Panc1 (cell line): ENCODE results near the gene PRSS21.

Experiments
- CTCF ChIP-seq: fragments of 450-650 bp; IDR thresholded peaks from 2 replicates; pipeline ENCODE4 v1.5.1; 2017; ENCODE audit warnings: mild to moderate bottlenecking
- POLR2AphosphoS5 ChIP-seq: IDR thresholded peaks from 2 replicates; pipeline ENCODE4 v1.6.1; 2012; ENCODE audit warnings: mild to moderate bottlenecking, low read depth, low read length, moderate library complexity
- SIN3A ChIP-seq: IDR thresholded peaks from 2 replicates; pipeline ENCODE4 v1.6.1; 2012; ENCODE audit warnings: low read depth, mild to moderate bottlenecking, low read length, moderate library complexity, borderline replicate concordance; ENCODE audit not compliant: insufficient read depth
- TCF7L2 ChIP-seq: IDR thresholded peaks from 2 replicates; pipeline ENCODE4 v1.6.1; 2011; ENCODE audit warnings: mild to moderate bottlenecking, low read depth, low read length, inconsistent platforms
- TF ChIP-seq, protein P1 (sequence below), 2 experiments: IDR thresholded peaks; 2 replicates each; pipeline ENCODE4 v1.6.1; 2011 to 2012; ENCODE audit warnings: low read depth in 2 of 2, control low read depth in 1 of 2, low read length in 1 of 2, mild to moderate bottlenecking in 1 of 2, moderate library complexity in 1 of 2; ENCODE audit not compliant: insufficient read depth in 1 of 2

DNA sequence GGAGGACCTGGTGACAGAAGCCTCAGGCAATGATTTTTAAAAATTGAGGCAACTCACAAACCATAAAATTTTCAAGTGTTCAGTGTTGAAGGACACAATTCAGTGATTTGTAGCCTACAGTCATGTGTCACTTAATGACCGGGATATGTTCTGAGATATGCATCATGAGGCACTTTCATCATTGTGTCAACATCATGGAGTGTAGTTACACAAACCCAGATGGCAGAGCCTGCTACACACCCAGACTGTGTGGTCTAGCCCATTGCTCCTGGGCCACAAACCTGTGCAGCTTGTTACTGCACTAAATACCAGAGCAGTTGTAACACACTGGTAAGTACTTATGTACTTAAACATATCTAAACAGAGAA is 17.2 kb upstream of the PRSS21 start:
- no peak for TF ChIP-seq CTCF
- no peak for TF ChIP-seq POLR2AphosphoS5
- TF ChIP-seq, protein P1, sequence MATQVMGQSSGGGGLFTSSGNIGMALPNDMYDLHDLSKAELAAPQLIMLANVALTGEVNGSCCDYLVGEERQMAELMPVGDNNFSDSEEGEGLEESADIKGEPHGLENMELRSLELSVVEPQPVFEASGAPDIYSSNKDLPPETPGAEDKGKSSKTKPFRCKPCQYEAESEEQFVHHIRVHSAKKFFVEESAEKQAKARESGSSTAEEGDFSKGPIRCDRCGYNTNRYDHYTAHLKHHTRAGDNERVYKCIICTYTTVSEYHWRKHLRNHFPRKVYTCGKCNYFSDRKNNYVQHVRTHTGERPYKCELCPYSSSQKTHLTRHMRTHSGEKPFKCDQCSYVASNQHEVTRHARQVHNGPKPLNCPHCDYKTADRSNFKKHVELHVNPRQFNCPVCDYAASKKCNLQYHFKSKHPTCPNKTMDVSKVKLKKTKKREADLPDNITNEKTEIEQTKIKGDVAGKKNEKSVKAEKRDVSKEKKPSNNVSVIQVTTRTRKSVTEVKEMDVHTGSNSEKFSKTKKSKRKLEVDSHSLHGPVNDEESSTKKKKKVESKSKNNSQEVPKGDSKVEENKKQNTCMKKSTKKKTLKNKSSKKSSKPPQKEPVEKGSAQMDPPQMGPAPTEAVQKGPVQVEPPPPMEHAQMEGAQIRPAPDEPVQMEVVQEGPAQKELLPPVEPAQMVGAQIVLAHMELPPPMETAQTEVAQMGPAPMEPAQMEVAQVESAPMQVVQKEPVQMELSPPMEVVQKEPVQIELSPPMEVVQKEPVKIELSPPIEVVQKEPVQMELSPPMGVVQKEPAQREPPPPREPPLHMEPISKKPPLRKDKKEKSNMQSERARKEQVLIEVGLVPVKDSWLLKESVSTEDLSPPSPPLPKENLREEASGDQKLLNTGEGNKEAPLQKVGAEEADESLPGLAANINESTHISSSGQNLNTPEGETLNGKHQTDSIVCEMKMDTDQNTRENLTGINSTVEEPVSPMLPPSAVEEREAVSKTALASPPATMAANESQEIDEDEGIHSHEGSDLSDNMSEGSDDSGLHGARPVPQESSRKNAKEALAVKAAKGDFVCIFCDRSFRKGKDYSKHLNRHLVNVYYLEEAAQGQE (IDR thresholded peaks at IDR 0.05; ENCODE audit: insufficient read depth in 1 of 2, low read depth in 2 of 2, low read length in 1 of 2): no peak
- TF ChIP-seq SIN3A: no peak
- no peak for TF ChIP-seq TCF7L2
